Left ventricle myocardium inferior (tissue), 1 donor: ENCODE results near the gene CTNNA2. TPM values are rescaled to one million over a fixed set of nuclear protein-coding genes. Genes with fewer than 3 reads are reported as not detected.

Experiments used
- DNase-seq: peaks from one replicate; pipeline ENCODE4 v3.0.0-alpha.2; 2020
- H3K27ac ChIP-seq: fragments of 200-600 bp; replicated peaks from 2 replicates; pipeline ENCODE4 v1.8.0; 2021
- H3K27me3 ChIP-seq: fragments of 200-600 bp; 2 replicates; pipeline ENCODE4 v1.8.0; 2021; ENCODE audit warnings: low read depth
- H3K36me3 ChIP-seq: fragments of 200-600 bp; 2 replicates; pipeline ENCODE4 v1.8.0; 2021
- H3K4me1 ChIP-seq: fragments of 200-600 bp; 2 replicates; pipeline ENCODE4 v1.8.0; 2021
- H3K4me3 ChIP-seq: fragments of 200-600 bp; 2 replicates; pipeline ENCODE4 v1.8.0; 2021; ENCODE audit warnings: mild to moderate bottlenecking, moderate library complexity
- H3K9me3 ChIP-seq: fragments of 200-600 bp; replicated peaks from 2 replicates; pipeline ENCODE4 v1.8.0; 2021
- intact Hi-C: fragments of 100-400 bp; cut with micrococcal nuclease; formaldehyde crosslinking; loops from one replicate; pipeline ENCODE4 v1.11.0; 2022
- total RNA-seq: library from RNA; stranded (reverse); fragmentation: NEBNext Ultra II Directional; extraction: Animal tissue kit (Norgen Biotek cat#: 25700); gene quantifications from one replicate; pipeline ENCODE4 v1.2.1, GENCODE V29; 2021
- TF ChIP-seq, protein P1 (sequence below): fragments of 200-600 bp; IDR thresholded peaks from 2 replicates; pipeline ENCODE4 v1.8.0; 2021; ENCODE audit warnings: antibody characterized with exemption, mild to moderate bottlenecking, borderline replicate concordance
- donor health status: DM: no; HTN: yes; CAD: no; lungs with severe emphysema.

Gene CTNNA2
- total RNA-seq, 1 donor from 2014 or later: not detected

DNA sequence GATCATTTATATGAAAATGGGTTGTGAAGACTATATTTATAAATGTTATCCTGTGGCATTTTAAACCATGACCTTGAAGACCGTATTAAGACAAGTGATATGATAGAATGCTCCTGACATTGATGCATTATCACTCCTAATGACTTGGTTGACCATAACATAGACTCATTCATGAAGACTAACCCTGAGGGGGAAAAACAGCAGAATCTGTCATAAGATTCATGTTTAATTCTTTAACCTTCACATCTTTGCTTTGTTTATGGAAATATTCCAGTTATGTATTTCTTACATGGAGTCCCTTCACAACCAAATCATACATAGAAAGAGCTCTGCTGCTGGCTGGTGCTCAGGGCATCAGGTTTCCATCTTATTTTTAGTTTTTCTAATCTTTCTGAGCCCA is 78.4 kb downstream of the CTNNA2 start:
- no peaks in the 10 kb centered on the region for H3K27me3 ChIP-seq
- H3K36me3 ChIP-seq: no peaks in the 10 kb centered on the region
- no peak for DNase-seq
- H3K4me1 ChIP-seq: no peaks in the 10 kb centered on the region
- no peak overlapping the region for H3K4me3 ChIP-seq
- TF ChIP-seq, protein P1, sequence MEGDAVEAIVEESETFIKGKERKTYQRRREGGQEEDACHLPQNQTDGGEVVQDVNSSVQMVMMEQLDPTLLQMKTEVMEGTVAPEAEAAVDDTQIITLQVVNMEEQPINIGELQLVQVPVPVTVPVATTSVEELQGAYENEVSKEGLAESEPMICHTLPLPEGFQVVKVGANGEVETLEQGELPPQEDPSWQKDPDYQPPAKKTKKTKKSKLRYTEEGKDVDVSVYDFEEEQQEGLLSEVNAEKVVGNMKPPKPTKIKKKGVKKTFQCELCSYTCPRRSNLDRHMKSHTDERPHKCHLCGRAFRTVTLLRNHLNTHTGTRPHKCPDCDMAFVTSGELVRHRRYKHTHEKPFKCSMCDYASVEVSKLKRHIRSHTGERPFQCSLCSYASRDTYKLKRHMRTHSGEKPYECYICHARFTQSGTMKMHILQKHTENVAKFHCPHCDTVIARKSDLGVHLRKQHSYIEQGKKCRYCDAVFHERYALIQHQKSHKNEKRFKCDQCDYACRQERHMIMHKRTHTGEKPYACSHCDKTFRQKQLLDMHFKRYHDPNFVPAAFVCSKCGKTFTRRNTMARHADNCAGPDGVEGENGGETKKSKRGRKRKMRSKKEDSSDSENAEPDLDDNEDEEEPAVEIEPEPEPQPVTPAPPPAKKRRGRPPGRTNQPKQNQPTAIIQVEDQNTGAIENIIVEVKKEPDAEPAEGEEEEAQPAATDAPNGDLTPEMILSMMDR: no peak
- H3K27ac ChIP-seq: no peak overlapping the region
- H3K9me3 ChIP-seq: no peaks in the 10 kb centered on the region
- intact Hi-C loops: no loop called here

DNA sequence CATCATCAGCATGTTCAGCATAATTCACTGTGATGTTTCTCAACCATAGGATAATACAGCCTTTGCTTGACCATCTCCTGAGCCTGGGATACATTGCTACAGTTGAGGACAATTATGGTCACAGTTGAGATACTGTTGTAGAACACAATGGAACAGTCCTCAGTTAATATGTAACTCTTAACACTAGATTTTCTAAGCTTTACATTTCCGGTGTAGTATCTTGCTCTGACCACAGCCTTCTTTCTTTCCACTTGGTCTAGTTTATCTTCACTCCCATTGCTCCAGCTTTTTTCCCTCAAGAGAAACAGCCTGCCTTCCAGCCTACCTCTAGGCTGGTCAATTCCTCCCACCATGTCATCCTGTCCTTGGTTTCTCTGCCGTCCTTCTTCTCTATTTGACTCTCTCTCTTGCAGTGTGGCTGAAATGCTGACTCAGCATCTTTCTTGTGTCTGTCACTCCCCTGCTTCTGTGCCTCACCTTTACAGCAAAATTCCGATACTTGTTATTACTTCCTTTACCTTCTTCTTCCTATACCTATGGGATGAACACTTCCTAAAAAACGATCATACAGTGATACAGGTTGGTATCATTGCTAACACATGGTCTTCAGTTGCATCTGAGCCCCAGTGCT is 80.5 kb downstream of the CTNNA2 start:
- Histone ChIP-seq H3K27me3 (no peaks in the 10 kb centered on the region), H3K4me1 (no peaks in the 10 kb centered on the region), H3K4me3 (no peak overlapping the region), H3K9me3 (peaks cover 11% of the 10 kb centered on the region), H3K36me3 (no peaks in the 10 kb centered on the region), H3K27ac (no peak overlapping the region)
- intact Hi-C loops: no loop called here
- TF ChIP-seq, protein P1: no peak
- DNase-seq: no peak

DNA sequence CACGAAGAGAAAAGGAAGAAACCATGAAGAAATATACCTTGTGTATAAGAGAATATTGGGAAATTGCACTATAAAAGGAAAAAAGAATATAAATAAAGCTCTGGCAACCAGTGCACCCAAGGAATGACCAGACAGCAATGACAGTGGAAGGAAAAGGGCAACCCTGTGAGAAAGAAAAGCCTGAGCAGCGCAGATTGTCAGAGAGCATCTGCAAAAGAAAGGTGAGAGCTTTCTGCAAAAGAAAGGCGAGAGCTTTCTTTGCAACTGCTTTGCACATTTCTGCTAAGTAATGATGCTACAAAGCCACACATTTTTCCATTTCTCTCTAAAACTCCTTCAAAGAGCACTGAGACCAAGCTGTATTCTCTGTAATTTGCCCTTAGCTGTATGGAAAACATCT is 83.6 kb downstream of the CTNNA2 start:
- no peaks in the 10 kb centered on the region for H3K27me3 ChIP-seq
- peaks cover 14% of the 10 kb centered on the region for H3K9me3 ChIP-seq
- no peaks in the 10 kb centered on the region for H3K36me3 ChIP-seq
- no peak overlapping the region for H3K27ac ChIP-seq
- no peaks in the 10 kb centered on the region for H3K4me1 ChIP-seq
- TF ChIP-seq, protein P1: no peak
- no peak overlapping the region for H3K4me3 ChIP-seq
- DNase-seq: no peak
- intact Hi-C loops: no loop called here

DNA sequence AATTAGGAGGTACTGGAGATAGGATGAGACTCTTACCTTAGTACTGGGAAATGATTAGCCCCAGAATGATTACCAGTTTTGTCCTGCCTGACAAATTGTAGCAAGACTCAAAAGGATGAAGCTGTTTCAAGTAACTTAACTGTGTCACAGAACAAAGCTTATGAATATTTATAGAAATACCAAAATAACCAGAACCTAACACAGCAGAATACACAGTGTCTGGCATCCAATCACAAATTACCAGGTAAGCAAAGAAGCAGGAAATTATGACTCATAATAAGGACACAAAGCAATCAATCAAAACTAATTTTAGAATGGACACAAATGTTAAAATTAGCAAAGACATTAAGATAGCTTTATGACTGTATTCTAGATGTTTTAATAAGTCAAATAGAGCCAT is 91.9 kb downstream of the CTNNA2 start:
- TF ChIP-seq, protein P1: no peak
- intact Hi-C loops: no loop called here
- peaks cover 6% of the 10 kb centered on the region for H3K9me3 ChIP-seq
- H3K4me3 ChIP-seq: no peak overlapping the region
- H3K4me1 ChIP-seq: no peaks in the 10 kb centered on the region
- no peaks in the 10 kb centered on the region for H3K27me3 ChIP-seq
- no peak for DNase-seq
- no peaks in the 10 kb centered on the region for H3K36me3 ChIP-seq
- no peak overlapping the region for H3K27ac ChIP-seq

DNA sequence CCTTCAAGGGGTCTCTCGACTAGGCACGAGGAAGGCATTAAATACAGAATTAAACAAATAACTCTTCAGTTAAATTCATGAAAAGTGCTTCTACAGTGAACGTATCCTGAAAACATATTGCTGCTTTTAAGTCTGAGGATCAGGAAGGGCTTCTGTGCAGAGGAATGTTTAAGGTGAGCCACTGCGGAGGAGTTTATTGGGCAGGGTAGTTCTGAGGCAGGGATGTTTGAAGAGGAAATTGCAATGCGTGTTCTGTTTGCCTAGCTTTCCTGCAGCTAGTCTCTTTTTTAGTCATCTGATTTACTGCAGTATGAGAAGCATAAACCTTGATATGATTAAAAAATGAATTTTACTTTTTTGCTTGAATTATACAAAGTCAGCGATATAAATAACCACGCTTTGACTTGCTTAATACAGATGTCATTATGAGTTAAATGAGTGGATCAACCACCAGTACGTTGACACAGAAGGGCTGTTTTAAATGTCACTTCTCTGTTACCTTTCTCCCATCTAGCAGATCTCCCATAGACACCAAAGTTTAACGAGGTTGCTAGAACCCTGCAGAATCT is 98.7 kb downstream of the CTNNA2 start:
- TF ChIP-seq, protein P1: no peak
- H3K36me3 ChIP-seq: no peaks in the 10 kb centered on the region
- intact Hi-C loops: no loop called here
- H3K4me1 ChIP-seq: no peaks in the 10 kb centered on the region
- no peaks in the 10 kb centered on the region for H3K27me3 ChIP-seq
- H3K27ac ChIP-seq: no peak overlapping the region
- no peak for DNase-seq
- H3K9me3 ChIP-seq: no peaks in the 10 kb centered on the region
- no peak overlapping the region for H3K4me3 ChIP-seq
